HCT116 (cell line): ENCODE measurements around the gene ETNK1. TPM values are rescaled to one million over a fixed set of nuclear protein-coding genes. Genes with fewer than 3 reads are reported as not detected.

ENCODE experiments used
- ATAC-seq: fragments of 200-7000 bp; cut with Tn5 transposase; 2 replicates; pipeline ENCODE4 v1.9.1; 2020; ENCODE audit warnings: mild to moderate bottlenecking, moderate library complexity
- BruUV-seq: library from RNA; stranded (reverse); fragments of 400-500 nt; replicated peaks from 2 replicates; lab custom pipeline; 2021; lab: Mats Ljungman, UMichigan
- CTCF ChIA-PET: fragments of 300-600 bp; sonication (Branson Sonifier 250); formaldehyde crosslinking; loops from one replicate; lab custom pipeline; 2021; ENCODE audit warnings: antibody characterized with exemption; lab: Charles Lee
- POLR2A ChIA-PET: fragments of 300-600, 350-600 bp; sonication (Branson Sonifier 250); formaldehyde crosslinking; loops from one replicate; lab custom pipeline; 2021; ENCODE audit warnings: antibody characterized with exemption; lab: Charles Lee
- RAD21 ChIA-PET, 2 experiments: fragments of 300-600 bp; sonication (Branson Sonifier 250); formaldehyde crosslinking; loops; one replicate each; lab custom pipeline; 2023; ENCODE audit warnings: low total read pairs in 2 of 2; ENCODE audit not compliant: uncharacterized antibody in 2 of 2, unreplicated experiment in 2 of 2, low non-redundant PET in 1 of 2; lab: Charles Lee
- DNase-seq: peaks from one replicate; pipeline ENCODE4 v3.0.0-alpha.2; 2010; ENCODE audit warnings: low read depth, low spot score
- H2AFZ ChIP-seq: fragments of 200-600 bp; shearing (Covaris generic), sonication (generic); 2 replicates; pipeline ENCODE4 v1.6.1; 2017; ENCODE audit warnings: low read depth, mixed run types, mixed read lengths, antibody characterized with exemption, low read length; ENCODE audit not compliant: poor library complexity, severe bottlenecking
- H3K27ac ChIP-seq: 2 replicates; pipeline ENCODE4 v1.5.1; 2012; ENCODE audit warnings: low read depth, low read length
- H3K27me3 ChIP-seq: fragments of 200-600 bp; sonication (generic); 2 replicates; pipeline ENCODE4 v1.6.1; 2016; ENCODE audit warnings: mixed run types, low read length, mixed read lengths; ENCODE audit not compliant: insufficient read depth
- H3K36me3 ChIP-seq, 2 experiments: fragments of 200-500 bp in 1 of 2; fragments of 200-600 bp in 1 of 2; sonication (Bioruptor generic) in 1 of 2; sonication (generic) in 1 of 2; 2 replicates each; pipeline versions ENCODE4 v1.5.1 to v1.6.1; 2014 to 2016; ENCODE audit warnings: low read length in 2 of 2, inconsistent platforms in 1 of 2, mixed read lengths in 1 of 2, mixed run types in 1 of 2; ENCODE audit not compliant: insufficient read depth in 2 of 2, control insufficient read depth in 1 of 2
- H3K4me1 ChIP-seq, 2 experiments: fragments of 200-600 bp in 1 of 2; sonication (generic) in 1 of 2; 2 replicates each; pipeline versions ENCODE4 v1.5.1 to v1.6.1; 2012 to 2017; ENCODE audit warnings: low read length in 2 of 2, inconsistent platforms in 1 of 2, mild to moderate bottlenecking in 1 of 2, mixed read lengths in 1 of 2, mixed run types in 1 of 2, moderate library complexity in 1 of 2; ENCODE audit not compliant: insufficient read depth in 2 of 2, control insufficient read depth in 1 of 2
- H3K4me2 ChIP-seq: fragments of 200-600 bp; sonication (generic); 2 replicates; pipeline ENCODE4 v1.6.1; 2017; ENCODE audit warnings: mixed run types, low read length, mixed read lengths
- H3K4me3 ChIP-seq, 2 experiments: fragments of 200-600 bp in 1 of 2; sonication (generic) in 1 of 2; replicated peaks in 1 of 2; 2 replicates each; pipeline ENCODE4 v1.5.1; 2011 to 2016; ENCODE audit warnings: low read length in 2 of 2, control low read depth in 1 of 2, low read depth in 1 of 2, mild to moderate bottlenecking in 1 of 2, mixed read lengths in 1 of 2, mixed run types in 1 of 2
- H3K79me2 ChIP-seq: fragments of 200-600 bp; sonication (generic); 2 replicates; pipeline ENCODE4 v1.6.1; 2017; ENCODE audit warnings: mild to moderate bottlenecking, mixed run types, low read length, moderate library complexity, mixed read lengths; ENCODE audit not compliant: insufficient read depth
- H3K9ac ChIP-seq: fragments of 200-600 bp; sonication (generic); 2 replicates; pipeline ENCODE4 v1.6.1; 2016; ENCODE audit warnings: low read length, mixed read lengths
- H3K9me2 ChIP-seq: fragments of 200-600 bp; sonication (generic), shearing (Covaris generic); 2 replicates; pipeline ENCODE4 v1.6.1; 2017; ENCODE audit warnings: mixed run types, mild to moderate bottlenecking, moderate library complexity; ENCODE audit not compliant: insufficient read depth
- H3K9me3 ChIP-seq, 2 experiments: fragments of 200-500 bp in 1 of 2; fragments of 200-600 bp in 1 of 2; sonication (Bioruptor generic) in 1 of 2; sonication (generic) in 1 of 2; 2 replicates each; pipeline ENCODE4 v1.6.1; 2014 to 2017; ENCODE audit warnings: low read length in 2 of 2, mixed read lengths in 2 of 2, inconsistent platforms in 1 of 2, low read depth in 1 of 2, mild to moderate bottlenecking in 1 of 2, mixed run types in 1 of 2, moderate library complexity in 1 of 2; ENCODE audit not compliant: control insufficient read depth in 1 of 2, insufficient read depth in 1 of 2
- H4K20me1 ChIP-seq: fragments of 200-600 bp; sonication (generic), shearing (Covaris generic); 2 replicates; pipeline ENCODE4 v1.6.1; 2017; ENCODE audit warnings: mixed run types, mild to moderate bottlenecking, moderate library complexity; ENCODE audit not compliant: insufficient read depth
- CBX3 ChIP-seq: IDR thresholded peaks from 2 replicates; pipeline ENCODE4 v1.6.1; 2012; ENCODE audit warnings: low read depth
- CTCF ChIP-seq, 3 experiments: fragments of 200-600 bp in 1 of 3; sonication (generic) in 1 of 3; IDR thresholded peaks in 2 of 3; conservative IDR thresholded peaks in 1 of 3; 2 replicates each; pipeline ENCODE4 v1.5.1; 2012 to 2017; ENCODE audit warnings: low read depth in 2 of 3, low read length in 2 of 3, antibody characterized with exemption in 1 of 3, borderline replicate concordance in 1 of 3, control low read depth in 1 of 3, mild to moderate bottlenecking in 1 of 3, mixed read lengths in 1 of 3, mixed run types in 1 of 3, moderate library complexity in 1 of 3; ENCODE audit not compliant: insufficient read depth in 1 of 3
- EGR1 ChIP-seq: IDR thresholded peaks from 2 replicates; pipeline ENCODE4 v1.6.1; 2012; ENCODE audit warnings: low read depth
- ELF1 ChIP-seq: IDR thresholded peaks from 2 replicates; pipeline ENCODE4 v1.6.1; 2012; ENCODE audit warnings: low read depth, borderline replicate concordance
- EZH2 ChIP-seq: fragments of 200-600 bp; sonication (generic); IDR thresholded peaks from 2 replicates; pipeline ENCODE4 v1.6.1; 2017; ENCODE audit warnings: antibody characterized with exemption, mixed run types
- EZH2phosphoT487 ChIP-seq: fragments of 200-600 bp; IDR thresholded peaks from 2 replicates; pipeline ENCODE4 v1.6.1; 2018; ENCODE audit warnings: antibody characterized with exemption, borderline replicate concordance
- FOSL1 ChIP-seq: IDR thresholded peaks from 2 replicates; pipeline ENCODE4 v1.6.1; 2012; ENCODE audit warnings: low read depth
- MAX ChIP-seq: IDR thresholded peaks from 2 replicates; pipeline ENCODE4 v1.6.1; 2012
- POLR2A ChIP-seq: IDR thresholded peaks from 2 replicates; pipeline ENCODE4 v1.7.0; 2011; ENCODE audit warnings: borderline replicate concordance; ENCODE audit not compliant: insufficient read depth, insufficient read length; ENCODE audit errors: extremely low read depth
- POLR2AphosphoS5 ChIP-seq: IDR thresholded peaks from 2 replicates; pipeline ENCODE4 v1.6.1; 2011; ENCODE audit warnings: mild to moderate bottlenecking, low read depth, low read length, moderate library complexity
- RAD21 ChIP-seq: IDR thresholded peaks from 2 replicates; pipeline ENCODE4 v1.6.1; 2012; ENCODE audit warnings: low read depth, mild to moderate bottlenecking
- SIN3A ChIP-seq: IDR thresholded peaks from 2 replicates; pipeline ENCODE4 v1.6.1; 2012; ENCODE audit warnings: low read depth
- TCF7L2 ChIP-seq: IDR thresholded peaks from 2 replicates; pipeline ENCODE4 v1.7.0; 2011; ENCODE audit warnings: borderline replicate concordance, inconsistent platforms; ENCODE audit not compliant: insufficient read depth, insufficient read length; ENCODE audit errors: extremely low read depth
- YY1 ChIP-seq: IDR thresholded peaks from 2 replicates; pipeline ENCODE4 v1.6.1; 2011; ENCODE audit warnings: low read length, low read depth, moderate library complexity, mild to moderate bottlenecking; ENCODE audit not compliant: insufficient replicate concordance; ENCODE audit errors: extremely low read depth
- ZBTB33 ChIP-seq: IDR thresholded peaks from 2 replicates; pipeline ENCODE4 v1.6.1; 2011; ENCODE audit warnings: mild to moderate bottlenecking, low read length, moderate library complexity; ENCODE audit not compliant: insufficient replicate concordance; ENCODE audit errors: extremely low read depth
- intact Hi-C: fragments of 100-400 bp; cut with micrococcal nuclease; formaldehyde crosslinking; loops from 2 replicates; pipeline ENCODE4 v1.10.0; 2022
- total RNA-seq: library from RNA; stranded (reverse); gene quantifications from one replicate; pipeline ENCODE4 v1.2.1, GENCODE V29; 2021; ENCODE audit not compliant: unreplicated experiment

The ETNK1 gene
- total RNA-seq, 1 experiment from 2014 or later = 83.6 TPM

- Histone ChIP-seq H3K36me3 (no peaks in the 10 kb centered on the region), H3K4me3 (no peak overlapping the region), H4K20me1 (no peaks in the 10 kb centered on the region), H3K27ac (no peak overlapping the region), H3K4me2 (no peak overlapping the region), H3K4me1 (no peaks in the 10 kb centered on the region), H2AFZ (no peak overlapping the region), H3K27me3 (no peaks in the 10 kb centered on the region), H3K79me2 (no peaks in the 10 kb centered on the region), H3K9me2 (no peaks in the 10 kb centered on the region), H3K9ac (no peak overlapping the region), H3K9me3 (no peaks in the 10 kb centered on the region)
- ATAC-seq (no peak), DNase-seq (no peak)
- no TSS peak for BruUV-seq
- ChIA-PET RAD21 (no interaction called here), CTCF (no interaction called here), POLR2A (no interaction called here)
- intact Hi-C loops = no loop called here
- TF ChIP-seq MAX = no peak
- no peak for TF ChIP-seq POLR2A
- no peak for TF ChIP-seq ZBTB33
- no peak for TF ChIP-seq TCF7L2
- TF ChIP-seq POLR2AphosphoS5 = no peak
- TF ChIP-seq CBX3 = no peak
- TF ChIP-seq ELF1 = no peak
- no peak for TF ChIP-seq CTCF (IDR thresholded peaks at IDR 0.05 in 2 of 3, conservative IDR thresholded peaks at IDR 0.05 in 1 of 3; ENCODE audit: borderline replicate concordance in 1 of 3, insufficient read depth in 1 of 3, low read depth in 2 of 3, low read length in 2 of 3)
- TF ChIP-seq EGR1 = no peak
- no peak for TF ChIP-seq SIN3A
- TF ChIP-seq RAD21 = no peak
- no peak for TF ChIP-seq FOSL1
- no peak for TF ChIP-seq EZH2
- TF ChIP-seq EZH2phosphoT487 = no peak
- TF ChIP-seq YY1 = no peak
Observed at GRCh38 chr12:22731236-22731635, 106.3 kb downstream of the ETNK1 start.
